HPDE6-E6E7 (cell line): ENCODE results near the gene ACKR3.

Experiments used
- DNase-seq: peaks from one replicate; pipeline ENCODE4 v3.0.0; 2011; ENCODE audit warnings: missing footprints; ENCODE audit errors: extremely low spot score

The ACKR3 gene

GRCh38 chr2:236568922-236569572 is 578 bp upstream of the ACKR3 start:
- DNase-seq, result no peak

GRCh38 chr2:236570081-236570868 is 650 bp downstream of the ACKR3 start:
- DNase-seq, result no peak

- no peak for DNase-seq
Observed at GRCh38 chr2:236571145-236571544, 1.5 kb downstream of the ACKR3 start.

GRCh38 chr2:236572482-236572881 is 2.9 kb downstream of the ACKR3 start:
- DNase-seq, result no peak

GRCh38 chr2:236573066-236573929 is 3.7 kb downstream of the ACKR3 start:
- DNase-seq, result no peak

GRCh38 chr2:236574000-236574399 is 4.4 kb downstream of the ACKR3 start:
- no peak for DNase-seq

GRCh38 chr2:236574424-236575145 is 5.0 kb downstream of the ACKR3 start:
- no peak for DNase-seq

- DNase-seq, result no peak
Observed at GRCh38 chr2:236575510-236575909, 5.9 kb downstream of the ACKR3 start.

GRCh38 chr2:236576087-236576486 is 6.5 kb downstream of the ACKR3 start:
- DNase-seq, result no peak

GRCh38 chr2:236576953-236577352 is 7.3 kb downstream of the ACKR3 start:
- no peak for DNase-seq

GRCh38 chr2:236577481-236578410 is 8.1 kb downstream of the ACKR3 start:
- DNase-seq, result no peak

GRCh38 chr2:236578411-236578846 is 8.8 kb downstream of the ACKR3 start:
- DNase-seq, result no peak

- DNase-seq, result no peak
Observed at GRCh38 chr2:236579048-236579745, 9.6 kb downstream of the ACKR3 start.

- no peak for DNase-seq
Observed at GRCh38 chr2:236579746-236580315, 10.2 kb downstream of the ACKR3 start.

- DNase-seq, result no peak
Observed at GRCh38 chr2:236580746-236581355, 11.2 kb downstream of the ACKR3 start.

GRCh38 chr2:236581546-236581945 is 11.9 kb downstream of the ACKR3 start:
- no peak for DNase-seq

- DNase-seq, result no peak
Observed at GRCh38 chr2:236582968-236583367, 13.3 kb downstream of the ACKR3 start.

- DNase-seq, result no peak
Observed at GRCh38 chr2:236583621-236584203, 14.1 kb downstream of the ACKR3 start.
